Esophagus muscularis mucosa (tissue), 4 donors: ENCODE measurements around the gene AAMDC. TPM values are rescaled to one million over a fixed set of nuclear protein-coding genes. Genes with fewer than 3 reads are reported as not detected.

ENCODE experiments used
- DNase-seq: peaks from one replicate; pipeline ENCODE4 v3.0.0-alpha.2; 2017; ENCODE audit errors: extremely low spot score
- H3K27ac ChIP-seq, 4 donors: fragments of 200-600 bp; sonication (generic); replicated peaks in 1 of 4; 1 replicate in 3 of 4; 2 replicates in 1 of 4; pipeline ENCODE4 v1.5.1; 2016 to 2019; ENCODE audit warnings: mild to moderate bottlenecking in 1 of 4
- H3K27me3 ChIP-seq, 4 donors: fragments of 200-600 bp; sonication (generic); one replicate each; pipeline versions ENCODE4 v1.5.1 to v1.6.0; 2016 to 2019
- H3K36me3 ChIP-seq, 4 donors: fragments of 200-600 bp; sonication (generic); one replicate each; pipeline ENCODE4 v1.5.1; 2016 to 2019
- H3K4me1 ChIP-seq, 4 donors: fragments of 200-600 bp; sonication (generic); one replicate each; pipeline ENCODE4 v1.5.1; 2016 to 2019
- H3K4me3 ChIP-seq, 4 donors: fragments of 200-600 bp; sonication (generic); 1 replicate in 2 of 4; 2 replicates in 2 of 4; pipeline ENCODE4 v1.5.1; 2016 to 2019; ENCODE audit warnings: mild to moderate bottlenecking in 4 of 4, moderate library complexity in 1 of 4
- H3K9me3 ChIP-seq, 4 donors: fragments of 200-600 bp; sonication (generic); 1 replicate in 3 of 4; 2 replicates in 1 of 4; pipeline ENCODE4 v1.5.1; 2016 to 2019
- CTCF ChIP-seq, 3 experiments: fragments of 200-600 bp in 2 of 3; fragments of 450-650 bp in 1 of 3; sonication (generic) in 2 of 3; IDR thresholded peaks; one replicate each; pipeline ENCODE4 v1.5.1; 2017 to 2019; ENCODE audit warnings: antibody characterized with exemption in 3 of 3, mild to moderate bottlenecking in 2 of 3, moderate library complexity in 1 of 3
- EP300 ChIP-seq: sonication (generic); formaldehyde crosslinking; IDR thresholded peaks from one replicate; pipeline ENCODE4 v1.6.1; 2017; ENCODE audit warnings: antibody characterized with exemption
- POLR2A ChIP-seq: fragments of 450-650 bp; IDR thresholded peaks from one replicate; pipeline ENCODE4 v1.6.1; 2017; ENCODE audit warnings: antibody characterized with exemption, moderate library complexity, mild to moderate bottlenecking, low read depth
- POLR2AphosphoS5 ChIP-seq, 2 donors: sonication (generic); formaldehyde crosslinking; IDR thresholded peaks; one replicate each; pipeline ENCODE4 v1.6.1; 2017; ENCODE audit warnings: antibody characterized with exemption in 2 of 2
- WGBS: methylation state at CpG from one replicate; pipeline ENCODE4 v1.1.5; 2018; 5-methylcytosine and 5-hydroxymethylcytosine counted together
- intact Hi-C: fragments of 100-400 bp; cut with DNase I; formaldehyde crosslinking; loops from one replicate; pipeline ENCODE4 v1.15.1; 2023
- total RNA-seq, 4 donors: library from RNA; depleted of rRNA; stranded (reverse); fragments of >200 nt; gene quantifications; one replicate each; pipeline versions ENCODE4 v1.1.0 to v1.2.1, GENCODE V29; 2016

The AAMDC gene
- total RNA-seq, 4 donors from 2014 or later, result 39.0 to 73.7 (median 68.0) TPM

- Histone ChIP-seq H3K4me3 (no peak overlapping the region), H3K4me1 (peaks cover 29 to 71% (median 55%) of the 10 kb centered on the region in 4 donors), H3K9me3 (peaks cover 0 to 7% (median 0%) of the 10 kb centered on the region in 4 donors), H3K27ac (no peak overlapping the region), H3K36me3 (no peaks in the 10 kb centered on the region), H3K27me3 (no peaks in the 10 kb centered on the region)
- DNase-seq, result no peak
- WGBS, result 91% methylated on average over 3 of the region's 3 CpGs
- TF ChIP-seq POLR2AphosphoS5 (IDR thresholded peaks at IDR 0.05), result no peak
- no peak for TF ChIP-seq POLR2A
- TF ChIP-seq EP300, result no peak
- no peak for TF ChIP-seq CTCF (IDR thresholded peaks at IDR 0.05)
- intact Hi-C loops, result no loop called here
Measured at GRCh38 chr11:77814848-77815247, 6.1 kb upstream of the AAMDC start.

- no peaks in the 10 kb centered on the region for H3K36me3 ChIP-seq
- intact Hi-C loops, result no loop called here
- H3K4me1 ChIP-seq, result peaks cover 28 to 66% (median 54%) of the 10 kb centered on the region in 4 donors
- peaks cover 0 to 7% (median 0%) of the 10 kb centered on the region in 4 donors for H3K9me3 ChIP-seq
- H3K4me3 ChIP-seq, result no peak overlapping the region
- TF ChIP-seq POLR2AphosphoS5 (IDR thresholded peaks at IDR 0.05) (no peak), POLR2A (no peak), CTCF (IDR thresholded peaks at IDR 0.05) (no peak), EP300 (no peak)
- H3K27me3 ChIP-seq, result no peaks in the 10 kb centered on the region
- no peak for DNase-seq
- WGBS, result 56% methylated on average over 1 of the region's 1 CpG
- no peak overlapping the region for H3K27ac ChIP-seq
Measured at GRCh38 chr11:77815459-77815858, 5.5 kb upstream of the AAMDC start.

GRCh38 chr11:77819411-77819920 lies 1.5 kb upstream of the AAMDC start:
- no peaks in the 10 kb centered on the region for H3K27me3 ChIP-seq
- 0% methylated on average over 19 of the region's 19 CpGs for WGBS
- H3K27ac ChIP-seq, result peak overlapping the region; percentile 94 to 99 (median 98)
- intact Hi-C loops, result no loop called here
- TF ChIP-seq POLR2AphosphoS5 (IDR thresholded peaks at IDR 0.05) (peak; percentile 88 to 89), EP300 (no peak), CTCF (IDR thresholded peaks at IDR 0.05) (peak in 2 of 3 experiments; percentile 28 to 44)
- DNase-seq, result peak; percentile 96
- peak overlapping the region; percentile 87 to 100 (median 98) for H3K4me3 ChIP-seq
- no peaks in the 10 kb centered on the region for H3K36me3 ChIP-seq
- peaks cover 0 to 5% (median 0%) of the 10 kb centered on the region in 4 donors for H3K9me3 ChIP-seq
- H3K4me1 ChIP-seq, result peaks cover 57 to 64% (median 63%) of the 10 kb centered on the region in 4 donors

GRCh38 chr11:77819921-77820564 lies 901 bp upstream of the AAMDC start:
- intact Hi-C loops, result loop anchor here (10.0 kb wide), 1 partner anchor 175 kb away; the partner anchor contains the start of gene INTS4
- DNase-seq, result no peak

More at GRCh38 chr11:77819921-77820564, 901 bp upstream of the AAMDC start:
- no peaks in the 10 kb centered on the region for H3K27me3 ChIP-seq
- peak overlapping the region; percentile 94 to 99 (median 98) for H3K27ac ChIP-seq
- TF ChIP-seq POLR2A (no peak), POLR2AphosphoS5 (IDR thresholded peaks at IDR 0.05) (no peak), EP300 (no peak), CTCF (IDR thresholded peaks at IDR 0.05) (no peak)
- H3K9me3 ChIP-seq, result no peaks in the 10 kb centered on the region
- 0% methylated on average over 18 of the region's 55 CpGs for WGBS
- H3K36me3 ChIP-seq, result no peaks in the 10 kb centered on the region
- peaks cover 57 to 68% (median 67%) of the 10 kb centered on the region in 4 donors for H3K4me1 ChIP-seq
- H3K4me3 ChIP-seq, result peak overlapping the region; percentile 87 to 100 (median 98)
